ENCODE results near the gene INO80E. TPM values are rescaled to one million over a fixed set of nuclear protein-coding genes. Genes with fewer than 3 reads are reported as not detected.

INO80E gene
- total and polyA plus RNA-seq, 4 donors = 8.0 to 24.8 (median 17.2) TPM

DNA sequence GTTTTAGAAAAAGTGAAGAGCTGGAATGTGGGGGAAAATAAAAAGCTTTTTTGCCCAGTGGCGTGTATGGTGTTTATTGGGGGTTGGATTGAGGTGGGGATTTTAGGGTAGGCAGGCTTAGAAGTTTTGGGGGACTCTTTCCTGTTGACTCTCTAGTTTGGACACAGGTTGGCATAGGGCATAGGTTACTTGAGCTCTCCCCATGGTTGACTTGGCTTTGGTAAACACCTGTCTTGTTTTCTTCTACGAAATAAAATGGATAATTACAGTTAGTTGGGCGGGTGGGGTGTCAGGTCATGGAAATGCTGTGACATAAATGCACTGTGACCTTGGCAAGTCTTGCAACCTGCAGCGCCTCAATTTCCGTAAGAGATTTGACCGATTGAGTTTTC, 23.1 kb upstream of the INO80E start:
- H3K9ac ChIP-seq (ENCODE audit: low read depth in 1 of 2, low read length in 2 of 2) = no peak overlapping the region
- peak overlapping the region in 1 of 3 donors; percentile 2 for H3K4me3 ChIP-seq (ENCODE audit: low read depth in 1 of 3, low read length in 3 of 3)
- H3K27me3 ChIP-seq (ENCODE audit: control insufficient read depth in 4 of 4, insufficient read depth in 4 of 4, low read length in 3 of 4) = no peaks in the 10 kb centered on the region
- no peak for DNase-seq (ENCODE audit: low spot score)
- H3K27ac ChIP-seq (ENCODE audit: low read depth in 1 of 2, low read length in 2 of 2) = peak overlapping the region in 1 of 2 donors; percentile 69
- H3K9me3 ChIP-seq (ENCODE audit: control insufficient read depth in 4 of 4, low read length in 3 of 4) = no peaks in the 10 kb centered on the region
- H3K36me3 ChIP-seq (ENCODE audit: control insufficient read depth in 4 of 4, insufficient read depth in 3 of 4, low read depth in 1 of 4, low read length in 3 of 4) = peaks cover 6 to 17% (median 13%) of the 10 kb centered on the region in 4 donors
- TF ChIP-seq, protein P1, sequence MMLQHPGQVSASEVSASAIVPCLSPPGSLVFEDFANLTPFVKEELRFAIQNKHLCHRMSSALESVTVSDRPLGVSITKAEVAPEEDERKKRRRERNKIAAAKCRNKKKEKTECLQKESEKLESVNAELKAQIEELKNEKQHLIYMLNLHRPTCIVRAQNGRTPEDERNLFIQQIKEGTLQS (IDR thresholded peaks at IDR 0.05) = no peak
- TF ChIP-seq, protein P2, sequence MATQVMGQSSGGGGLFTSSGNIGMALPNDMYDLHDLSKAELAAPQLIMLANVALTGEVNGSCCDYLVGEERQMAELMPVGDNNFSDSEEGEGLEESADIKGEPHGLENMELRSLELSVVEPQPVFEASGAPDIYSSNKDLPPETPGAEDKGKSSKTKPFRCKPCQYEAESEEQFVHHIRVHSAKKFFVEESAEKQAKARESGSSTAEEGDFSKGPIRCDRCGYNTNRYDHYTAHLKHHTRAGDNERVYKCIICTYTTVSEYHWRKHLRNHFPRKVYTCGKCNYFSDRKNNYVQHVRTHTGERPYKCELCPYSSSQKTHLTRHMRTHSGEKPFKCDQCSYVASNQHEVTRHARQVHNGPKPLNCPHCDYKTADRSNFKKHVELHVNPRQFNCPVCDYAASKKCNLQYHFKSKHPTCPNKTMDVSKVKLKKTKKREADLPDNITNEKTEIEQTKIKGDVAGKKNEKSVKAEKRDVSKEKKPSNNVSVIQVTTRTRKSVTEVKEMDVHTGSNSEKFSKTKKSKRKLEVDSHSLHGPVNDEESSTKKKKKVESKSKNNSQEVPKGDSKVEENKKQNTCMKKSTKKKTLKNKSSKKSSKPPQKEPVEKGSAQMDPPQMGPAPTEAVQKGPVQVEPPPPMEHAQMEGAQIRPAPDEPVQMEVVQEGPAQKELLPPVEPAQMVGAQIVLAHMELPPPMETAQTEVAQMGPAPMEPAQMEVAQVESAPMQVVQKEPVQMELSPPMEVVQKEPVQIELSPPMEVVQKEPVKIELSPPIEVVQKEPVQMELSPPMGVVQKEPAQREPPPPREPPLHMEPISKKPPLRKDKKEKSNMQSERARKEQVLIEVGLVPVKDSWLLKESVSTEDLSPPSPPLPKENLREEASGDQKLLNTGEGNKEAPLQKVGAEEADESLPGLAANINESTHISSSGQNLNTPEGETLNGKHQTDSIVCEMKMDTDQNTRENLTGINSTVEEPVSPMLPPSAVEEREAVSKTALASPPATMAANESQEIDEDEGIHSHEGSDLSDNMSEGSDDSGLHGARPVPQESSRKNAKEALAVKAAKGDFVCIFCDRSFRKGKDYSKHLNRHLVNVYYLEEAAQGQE (IDR thresholded peaks at IDR 0.05) = no peak
- no peak for TF ChIP-seq SP1 (IDR thresholded peaks at IDR 0.05)
- TF ChIP-seq NR2F2 (IDR thresholded peaks at IDR 0.05) = no peak
- no peak for TF ChIP-seq RXRA (IDR thresholded peaks at IDR 0.05)
- TF ChIP-seq, protein P3, sequence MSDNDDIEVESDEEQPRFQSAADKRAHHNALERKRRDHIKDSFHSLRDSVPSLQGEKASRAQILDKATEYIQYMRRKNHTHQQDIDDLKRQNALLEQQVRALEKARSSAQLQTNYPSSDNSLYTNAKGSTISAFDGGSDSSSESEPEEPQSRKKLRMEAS (IDR thresholded peaks at IDR 0.05) = no peak
- H3K4me1 ChIP-seq (ENCODE audit: control insufficient read depth in 4 of 4, insufficient read depth in 4 of 4, low read length in 3 of 4) = peaks cover 3 to 30% (median 24%) of the 10 kb centered on the region in 4 donors
- WGBS = 67% methylated on average over 6 of the region's 6 CpGs

DNA sequence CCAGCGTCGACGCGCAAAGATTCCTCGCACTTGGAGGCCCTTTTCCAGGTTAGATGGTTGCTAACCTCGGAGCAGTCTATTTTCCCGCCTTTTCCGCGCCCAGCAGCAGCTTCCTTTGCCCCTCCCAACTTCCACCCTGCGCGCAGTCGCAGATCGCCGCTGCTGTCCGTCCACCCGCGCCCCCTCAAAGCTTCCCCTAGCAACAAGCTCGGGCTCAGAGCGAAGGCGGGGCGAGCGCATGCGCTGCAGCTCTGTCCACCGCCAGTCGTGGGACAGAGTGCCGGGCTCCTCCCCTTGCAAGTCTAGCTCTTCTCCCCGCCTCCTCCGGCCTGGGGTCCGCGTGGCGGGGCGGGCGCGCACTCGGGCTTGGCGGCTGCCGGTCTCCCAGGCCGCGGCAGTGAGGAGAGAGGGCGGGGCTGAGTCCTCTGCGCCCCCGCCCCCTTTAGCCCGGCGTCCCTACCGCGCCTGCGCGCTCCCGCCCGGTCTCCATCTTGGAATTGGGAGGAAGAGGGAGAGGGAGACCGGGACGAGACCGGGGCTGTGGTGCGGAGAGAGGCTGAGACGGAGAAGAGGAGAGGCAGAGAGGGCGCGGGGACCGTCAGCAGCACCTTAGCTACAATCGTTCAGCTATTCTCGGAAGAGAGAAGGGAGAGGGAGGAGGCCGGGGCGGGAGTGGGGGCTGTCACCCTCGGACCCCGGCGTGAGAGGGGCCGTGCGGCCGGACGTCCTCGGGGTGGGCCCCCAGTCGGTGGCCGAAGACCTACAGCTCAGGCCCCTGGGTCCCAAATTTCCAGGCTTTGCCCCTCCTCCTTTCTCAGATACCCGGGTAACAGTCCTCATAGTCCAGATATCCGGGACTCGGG, 22.4 kb upstream of the INO80E start, which contains the start of gene TAOK2:
TSS of gene TAOK2 (plus strand) at position 485 of the 863 bp plus-strand sequence. CDS start 3,905 bp downstream, outside the sequence.
- Histone ChIP-seq H3K4me1 (ENCODE audit: control insufficient read depth in 4 of 4, insufficient read depth in 4 of 4, low read length in 3 of 4) (peaks cover 3 to 30% (median 24%) of the 10 kb centered on the region in 4 donors), H3K27me3 (ENCODE audit: control insufficient read depth in 4 of 4, insufficient read depth in 4 of 4, low read length in 3 of 4) (no peaks in the 10 kb centered on the region), H3K4me3 (ENCODE audit: low read depth in 1 of 3, low read length in 3 of 3) (peak within 1 kb of the TSS; percentile 67 to 87 (median 81)), H3K27ac (ENCODE audit: low read depth in 1 of 2, low read length in 2 of 2) (peak within 1 kb of the TSS; percentile 69 to 76), H3K9ac (ENCODE audit: low read depth in 1 of 2, low read length in 2 of 2) (peak within 1 kb of the TSS; percentile 74 to 87), H3K36me3 (ENCODE audit: control insufficient read depth in 4 of 4, insufficient read depth in 3 of 4, low read depth in 1 of 4, low read length in 3 of 4) (peaks cover 2 to 20% (median 12%) of the 10 kb centered on the region in 4 donors), H3K9me3 (ENCODE audit: control insufficient read depth in 4 of 4, low read length in 3 of 4) (no peaks in the 10 kb centered on the region)
- peak; percentile 94 for DNase-seq (ENCODE audit: low spot score)
- WGBS = 3% methylated on average over 75 of the region's 75 CpGs
- TF ChIP-seq EGR1 (IDR thresholded peaks at IDR 0.05; ENCODE audit: low read depth in 2 of 2) = peak; percentile 86 to 96
- TF ChIP-seq FOXA1 (IDR thresholded peaks at IDR 0.05) = no peak
- TF ChIP-seq GABPA (IDR thresholded peaks at IDR 0.05 in 1 of 2, conservative IDR thresholded peaks at IDR 0.05 in 1 of 2) = peak in 1 of 2 donors; percentile 80
- TF ChIP-seq, protein P3 (IDR thresholded peaks at IDR 0.05) = peak; percentile 62
- TF ChIP-seq YY1 (IDR thresholded peaks at IDR 0.05) = peak; percentile 96
- peak; percentile 20 to 52 for TF ChIP-seq RAD21 (IDR thresholded peaks at IDR 0.05)
- TF ChIP-seq NR2F2 (IDR thresholded peaks at IDR 0.05) = no peak
- TF ChIP-seq SP1 (IDR thresholded peaks at IDR 0.05) = peak; percentile 57
- TF ChIP-seq, protein P2 (IDR thresholded peaks at IDR 0.05) = peak; percentile 67

Measured in liver (tissue), 9 donors.